ENCODE results near the gene CBX3. TPM values are rescaled to one million over a fixed set of nuclear protein-coding genes. Genes with fewer than 3 reads are reported as not detected.
A peak's percentile ranks its signal among the peaks of the same experiment; 100 is the strongest.
"Not testable (repeated sequence)": the region's sequence is repeated elsewhere in the genome, so short reads cannot be mapped to it uniquely, and the experiment has no call there.

CBX3 gene
- total RNA-seq, 1 donor from 2014 or later, result 183 TPM

DNA sequence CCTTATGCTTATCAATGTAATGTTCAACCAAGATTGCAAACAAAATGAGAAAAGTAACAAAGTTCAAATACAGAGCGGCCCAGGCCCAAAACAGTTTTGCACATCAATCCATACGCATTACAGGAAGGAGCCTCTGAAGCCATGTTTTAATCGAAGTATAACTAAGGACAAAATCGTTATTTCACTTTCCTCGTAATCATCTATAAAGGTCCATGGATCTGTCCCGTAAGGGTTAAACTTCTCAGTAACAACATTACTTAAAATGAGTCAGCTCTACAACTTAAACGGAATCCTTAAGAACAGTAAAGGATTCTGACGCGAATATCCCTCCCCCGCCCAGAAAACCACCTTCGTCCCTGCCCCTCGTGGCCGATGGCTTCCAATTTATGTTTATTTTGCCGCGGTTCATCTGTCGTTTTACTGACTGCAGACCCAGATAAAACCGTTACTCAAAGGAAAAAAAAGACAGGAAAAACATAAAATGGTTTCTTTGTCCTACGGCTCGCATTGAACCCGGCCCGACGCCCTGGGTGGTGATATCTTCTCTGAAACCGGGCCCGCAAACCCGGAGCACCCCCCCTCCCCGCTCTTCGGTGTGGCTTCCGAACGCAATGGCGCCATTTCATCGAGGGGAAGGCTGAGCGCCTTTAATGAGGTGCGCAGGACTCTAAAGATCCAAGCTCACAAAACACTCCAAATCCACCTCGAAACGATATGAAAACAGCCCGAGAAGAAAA, 2.1 kb upstream of the CBX3 start:
- FAIRE-seq, result no peak
- no peak for DNase-seq (ENCODE audit: low spot score in 2 of 2)

DNA sequence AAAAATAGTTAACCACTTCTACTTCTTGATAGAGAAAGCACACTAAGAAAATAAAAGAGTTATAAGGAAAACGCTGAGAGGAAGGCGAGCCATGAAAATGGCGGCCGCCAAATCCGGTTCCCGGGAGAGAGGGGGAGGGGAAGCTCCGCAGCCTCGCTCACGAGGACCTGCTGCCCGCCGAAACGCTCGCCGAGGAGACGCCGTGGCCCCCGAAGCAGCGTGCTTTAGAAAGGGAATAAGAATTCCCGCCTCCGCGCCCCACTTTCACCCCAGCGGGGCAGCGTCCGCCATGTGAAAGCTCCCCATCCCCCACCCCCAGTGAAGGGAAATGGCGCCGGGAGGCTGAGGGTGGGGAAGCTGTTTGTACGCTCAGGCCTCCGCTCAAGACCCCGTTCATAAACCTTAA, 1.5 kb upstream of the CBX3 start:
- FAIRE-seq, result no peak

DNA sequence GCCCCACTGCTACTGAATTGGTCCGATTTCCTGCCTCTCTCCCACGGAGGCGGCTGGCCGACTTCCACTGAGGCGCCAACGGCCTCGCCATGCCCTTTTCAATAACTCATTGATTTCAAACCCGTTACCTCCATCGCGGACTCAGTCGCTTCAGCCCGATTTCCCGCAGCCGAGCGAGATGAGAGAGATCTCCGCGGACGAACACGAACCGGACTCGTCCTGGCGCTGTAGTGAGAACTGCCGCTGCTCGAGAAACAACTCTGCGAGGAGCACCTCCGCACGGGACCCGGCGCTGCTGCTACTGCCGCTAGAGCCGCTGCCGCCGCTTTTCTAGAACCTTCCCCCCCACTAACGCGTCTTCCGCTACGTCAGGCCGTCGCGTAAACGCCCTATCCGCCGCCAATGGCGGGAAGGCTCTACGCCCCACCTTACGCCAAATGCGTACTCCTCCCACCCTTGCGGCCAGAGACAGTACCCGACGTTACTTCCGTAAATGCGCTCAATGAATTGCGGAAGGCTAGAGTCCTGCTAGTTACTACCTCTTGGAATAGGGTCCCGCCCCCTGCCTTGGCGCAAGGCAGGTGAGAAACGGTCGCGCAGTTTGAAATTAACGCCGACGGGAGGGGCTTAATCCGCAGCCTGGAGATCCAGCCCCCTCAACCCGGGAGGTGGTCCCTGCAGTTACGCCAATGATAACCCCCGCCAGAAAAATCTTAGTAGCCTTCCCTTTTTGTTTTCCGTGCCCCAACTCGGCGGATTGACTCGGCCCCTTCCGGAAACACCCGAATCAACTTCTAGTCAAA, 900 bp upstream of the CBX3 start, which contains the start of gene HNRNPA2B1:
Gene HNRNPA2B1 (minus strand): TSS at position 303 of the 803 bp plus-strand sequence. CDS start 169 bp downstream, at position 134.
- peak; percentile 83 for FAIRE-seq
- peak; percentile 75 to 83 for DNase-seq (ENCODE audit: low spot score in 2 of 2)

More for the DNA sequence above, 1.5 kb upstream of the CBX3 start:
- peak in 1 of 2 donors; percentile 18 for DNase-seq (ENCODE audit: low spot score in 2 of 2)

DNA sequence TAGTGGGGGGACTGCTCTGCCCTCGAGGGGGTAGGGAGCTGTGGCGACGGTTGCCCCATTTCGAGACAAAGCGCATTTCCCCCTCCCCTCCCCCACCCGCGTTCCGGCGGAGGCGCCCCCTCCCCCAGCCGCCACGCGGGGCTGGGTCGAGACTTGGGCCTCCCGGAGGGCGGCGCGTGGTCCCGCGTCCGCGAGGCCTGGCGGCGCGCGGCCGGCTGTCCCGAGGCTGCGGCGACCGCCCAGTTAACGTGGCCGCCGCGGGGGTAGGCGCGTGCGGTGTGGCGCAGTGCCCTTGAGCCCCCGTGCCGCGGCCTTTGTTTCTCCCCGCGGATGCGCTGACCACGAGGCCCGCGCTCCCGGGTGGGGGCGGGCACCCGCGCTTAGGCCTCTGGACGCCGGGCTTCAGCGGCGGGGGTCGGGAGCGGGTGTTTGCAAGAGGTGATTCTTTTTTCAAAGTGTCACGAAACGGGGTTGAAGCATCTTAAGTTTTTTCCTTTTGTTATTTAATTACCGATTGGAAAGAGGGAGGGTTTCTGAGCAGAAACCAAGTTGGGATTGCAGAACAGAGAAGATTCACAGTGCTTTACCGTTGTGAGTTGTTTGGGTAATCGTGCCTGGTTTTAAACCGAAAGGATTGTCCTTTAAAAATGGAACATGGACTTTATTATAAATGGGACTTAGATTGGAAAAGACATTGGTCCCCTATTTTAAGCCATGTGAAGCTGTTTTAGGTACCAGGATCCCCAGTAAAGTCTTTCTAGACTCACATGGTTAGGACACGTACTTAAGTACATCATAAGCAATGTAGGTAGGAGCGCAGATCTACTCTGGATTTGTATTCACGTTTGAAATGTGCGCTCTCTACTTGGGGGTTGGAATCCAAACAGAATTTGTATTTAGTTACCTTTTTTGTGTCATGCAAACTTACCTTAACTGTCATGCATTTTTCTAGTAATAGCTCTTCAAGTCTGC, 760 bp downstream of the CBX3 start:
- DNase-seq (ENCODE audit: low spot score in 2 of 2) (peak; percentile 60 to 72), FAIRE-seq (no peak)

DNA sequence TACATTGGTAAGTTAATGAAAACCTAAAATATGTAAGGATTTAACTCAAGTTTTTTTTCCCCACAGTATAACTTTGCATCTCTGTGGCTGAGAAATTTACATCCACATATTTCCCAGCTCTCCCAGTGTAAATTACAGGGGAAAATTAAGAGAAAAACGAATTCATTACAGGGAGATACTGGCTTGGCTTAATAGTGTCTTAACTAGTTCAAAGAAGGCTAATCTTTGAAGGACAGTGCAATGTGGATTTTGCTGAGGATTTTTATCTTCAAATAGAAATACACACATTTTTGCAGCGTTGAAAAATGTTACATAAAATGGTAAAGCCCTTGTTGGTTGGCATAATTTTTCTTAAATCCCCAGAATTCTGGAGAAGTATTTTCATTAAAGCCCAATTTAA, 1.5 kb downstream of the CBX3 start:
- no peak for FAIRE-seq

DNA sequence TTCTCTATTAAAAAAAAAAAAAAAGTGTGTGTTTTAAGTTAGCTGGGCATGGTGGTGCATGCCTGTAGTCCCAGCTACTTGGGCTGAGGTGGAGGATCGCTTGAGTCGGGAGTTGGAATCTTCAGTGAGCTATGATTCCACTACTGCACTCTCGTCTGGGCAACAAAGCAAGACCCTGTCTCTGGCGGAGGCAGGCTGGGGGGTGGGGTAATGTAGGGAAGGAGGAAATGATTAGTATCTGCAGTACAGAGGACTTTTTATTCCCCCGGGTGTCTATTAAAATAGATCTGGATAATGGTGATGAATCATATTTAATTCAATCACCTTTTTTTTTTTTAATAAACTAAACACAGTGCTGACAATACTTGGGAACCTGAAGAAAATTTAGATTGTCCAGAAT, 6.5 kb downstream of the CBX3 start:
- DNase-seq (ENCODE audit: low spot score in 2 of 2) (no peak), FAIRE-seq (no peak)

More for the DNA sequence above, 1.5 kb downstream of the CBX3 start:
- DNase-seq (ENCODE audit: low spot score in 2 of 2), result no peak

DNA sequence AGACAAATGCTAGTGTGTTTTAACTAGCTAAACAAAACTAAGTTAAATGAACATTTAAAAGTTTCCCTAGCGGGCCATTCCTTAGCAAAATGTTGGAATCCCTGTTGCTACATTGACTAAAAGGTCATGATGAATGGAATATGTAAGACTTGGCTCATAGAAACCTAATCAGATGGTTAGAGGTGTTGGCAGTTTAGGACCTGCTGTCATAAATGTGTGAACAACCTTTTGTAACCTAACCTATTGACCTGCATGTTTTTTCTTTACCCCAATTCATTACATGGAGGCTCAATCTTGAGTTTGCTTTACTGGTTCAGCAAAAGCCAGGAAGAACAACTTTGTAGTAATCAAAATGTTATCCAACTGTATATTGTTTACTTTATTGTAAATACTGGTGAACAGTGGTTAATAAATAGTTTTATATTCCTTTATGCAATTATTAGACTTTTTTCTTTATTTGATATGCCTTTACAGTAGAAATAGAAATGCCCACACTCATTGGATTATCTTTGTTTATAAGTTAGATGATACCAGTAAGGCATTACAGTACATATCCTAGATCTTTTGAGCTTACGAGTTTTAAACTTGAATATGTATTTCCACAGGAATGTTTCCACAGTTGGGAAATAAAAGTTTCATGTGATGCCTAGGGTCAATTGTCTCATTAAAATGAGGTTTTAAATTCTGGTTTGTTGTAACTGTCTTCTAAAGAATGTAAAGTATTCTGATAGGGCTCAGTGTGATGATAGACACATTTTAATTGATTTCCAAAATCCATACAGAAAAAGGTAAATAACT, 11.6 kb downstream of the CBX3 start:
- FAIRE-seq, result no peak
- DNase-seq (ENCODE audit: low spot score in 2 of 2), result no peak

DNA sequence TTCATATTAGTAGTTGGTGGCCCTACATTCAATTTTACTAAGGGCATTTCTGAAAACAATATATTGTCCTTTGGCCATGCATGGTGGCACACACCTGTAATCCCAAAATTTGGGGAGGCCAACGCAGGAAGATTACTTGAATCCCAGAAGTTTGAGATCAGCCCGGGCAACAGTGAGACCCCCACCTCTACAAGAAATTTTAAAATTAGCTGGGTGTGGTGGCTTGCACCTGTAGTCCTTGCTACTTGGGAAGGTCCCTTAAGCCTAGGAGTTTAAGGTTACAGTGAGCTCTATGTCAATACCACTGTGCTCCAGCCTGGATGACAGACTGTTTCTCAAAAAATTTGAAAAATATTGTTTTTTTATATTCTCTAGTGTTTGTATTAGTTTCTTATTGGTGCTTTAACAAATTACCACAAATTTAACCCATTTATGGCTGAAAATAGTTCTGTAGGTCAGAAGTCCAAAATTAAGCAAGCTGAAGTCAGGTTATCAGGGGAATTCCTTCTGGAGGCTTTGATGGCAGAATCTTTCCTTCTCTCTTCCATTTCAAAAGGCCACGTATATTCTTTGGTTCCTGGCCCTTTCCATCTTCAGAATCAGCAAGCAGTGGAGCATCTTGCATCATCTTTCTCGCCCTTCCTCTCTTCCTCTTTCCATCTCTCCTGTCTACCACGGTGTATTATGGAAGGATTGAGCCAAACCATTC, 12.4 kb downstream of the CBX3 start:
- no peak for DNase-seq (ENCODE audit: low spot score in 2 of 2)
- no peak for FAIRE-seq

DNA sequence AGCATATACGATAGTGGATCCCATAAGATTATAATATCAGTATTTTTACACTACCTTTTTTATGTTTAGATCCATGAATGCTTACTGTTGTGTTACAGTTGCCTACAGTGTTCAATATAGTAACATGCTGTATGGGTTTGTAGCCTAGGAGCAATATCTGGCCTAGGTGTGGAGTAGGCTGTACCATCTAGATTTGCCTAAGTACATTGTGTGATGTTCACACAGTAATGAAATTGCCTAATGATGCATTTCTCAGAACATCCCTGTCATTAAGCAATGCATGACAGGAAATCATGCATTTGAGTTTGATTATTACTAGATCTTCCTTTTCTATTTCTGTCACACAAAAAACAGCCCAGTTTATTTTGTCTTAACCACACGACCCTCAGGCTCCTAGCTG, 14.5 kb downstream of the CBX3 start:
- no peak for FAIRE-seq
- no peak for DNase-seq (ENCODE audit: low spot score in 2 of 2)

DNA sequence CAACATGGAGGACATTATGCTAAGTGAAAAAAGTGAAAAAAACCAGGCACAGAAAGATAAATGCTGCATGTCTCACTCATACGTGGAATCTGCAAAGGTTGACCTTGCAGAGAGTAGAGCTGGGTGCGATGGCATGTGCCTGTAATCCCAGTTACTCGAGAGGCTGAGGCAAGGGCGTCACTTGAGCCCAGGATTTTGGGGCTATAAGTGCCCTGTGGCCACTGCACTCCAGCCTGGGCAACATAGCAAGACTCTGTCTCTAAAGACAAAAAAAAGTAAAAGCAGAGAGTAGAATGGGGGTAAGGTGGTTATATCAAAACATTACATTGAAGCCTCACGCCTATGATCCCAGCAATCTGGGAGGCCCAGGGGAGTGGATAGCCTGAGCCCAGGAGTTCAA, 22.8 kb downstream of the CBX3 start:
- FAIRE-seq (no peak), DNase-seq (ENCODE audit: low spot score in 2 of 2) (no peak)

DNA sequence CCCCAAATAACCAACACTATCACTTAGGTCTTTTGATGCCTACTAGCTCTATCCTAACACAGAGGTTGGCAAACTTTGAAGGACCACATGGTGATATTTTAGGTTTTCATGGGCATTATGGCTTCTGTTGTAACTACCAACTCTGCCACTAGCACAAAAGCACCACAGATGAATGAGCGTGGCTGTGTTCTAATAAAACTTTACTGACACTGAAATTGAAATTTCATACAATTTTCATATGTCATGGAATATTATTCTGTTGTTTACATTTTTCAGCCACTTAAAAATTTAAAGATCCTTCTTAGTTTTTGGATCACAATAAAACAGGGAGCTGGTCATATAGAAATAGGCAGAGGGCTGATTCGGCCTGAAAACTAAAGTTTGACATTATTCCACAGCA, 26.4 kb downstream of the CBX3 start:
- DNase-seq (ENCODE audit: low spot score in 2 of 2) (no peak), FAIRE-seq (no peak)

DNA sequence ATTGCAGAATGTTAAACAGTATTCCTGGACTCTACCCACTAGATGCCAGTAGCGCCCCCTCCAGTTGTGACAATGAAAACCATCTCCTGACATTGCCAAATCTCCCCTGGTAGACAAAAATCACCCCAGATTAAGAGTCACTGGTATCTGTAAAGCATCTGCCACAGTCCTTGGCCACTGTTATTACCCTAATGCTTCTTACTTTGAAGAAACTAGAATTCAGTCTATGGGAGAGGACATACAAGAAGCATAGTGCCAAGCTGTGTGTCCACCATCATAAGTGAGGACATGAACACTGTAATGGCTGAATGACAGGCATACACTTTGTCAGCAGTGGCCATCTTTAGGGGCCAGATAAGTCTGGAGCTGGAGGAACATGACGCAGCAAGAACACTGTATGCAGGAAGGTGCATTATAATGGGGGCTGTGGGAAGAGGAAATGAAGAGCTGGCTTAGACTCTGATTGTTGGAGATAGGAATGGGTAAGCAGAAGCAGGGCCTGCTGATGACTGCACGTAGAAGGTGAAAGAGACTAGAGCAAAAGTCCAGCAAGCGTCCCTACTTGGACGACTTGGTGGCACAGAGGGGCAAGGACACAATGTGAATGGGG, 32.5 kb downstream of the CBX3 start:
- FAIRE-seq (no peak), DNase-seq (ENCODE audit: low spot score in 2 of 2) (no peak)

DNA sequence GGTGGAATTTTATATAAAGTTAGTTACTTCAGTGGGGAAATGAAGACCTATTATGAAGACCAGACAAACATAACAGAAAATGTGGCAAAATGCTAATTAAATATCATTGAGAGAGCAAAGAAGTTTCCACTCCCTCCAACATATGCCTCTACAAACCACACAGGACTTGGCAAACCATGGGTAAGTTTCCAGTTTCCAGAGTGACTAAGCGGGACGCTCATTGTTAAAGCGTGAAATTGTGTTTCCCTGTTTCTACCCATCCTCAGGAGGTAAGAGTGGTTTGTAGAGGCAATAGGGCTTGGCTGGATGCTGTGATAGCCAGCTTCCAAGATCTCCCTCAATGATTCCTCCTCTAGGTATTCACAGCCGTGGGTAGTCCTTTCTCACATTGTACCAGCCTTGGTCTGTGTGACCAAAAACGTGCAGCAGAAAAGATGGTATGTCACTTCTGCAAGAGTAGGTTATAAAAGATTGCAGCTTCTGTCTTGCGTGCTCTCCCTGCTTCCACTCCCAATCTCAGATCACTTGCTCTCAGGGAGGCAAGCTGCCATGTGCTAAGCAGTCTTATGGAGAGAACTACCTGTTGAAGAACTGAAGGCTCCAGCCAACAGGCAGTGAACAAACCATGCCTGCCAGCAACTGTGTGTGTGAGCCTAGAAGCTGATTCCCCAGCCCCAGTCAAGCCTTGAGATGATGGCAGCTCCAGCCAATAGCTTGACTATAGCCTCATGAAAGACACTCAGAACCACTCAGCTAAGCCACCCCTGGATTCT, 35.7 kb downstream of the CBX3 start:
- DNase-seq (ENCODE audit: low spot score in 2 of 2) (no peak), FAIRE-seq (no peak)

DNA sequence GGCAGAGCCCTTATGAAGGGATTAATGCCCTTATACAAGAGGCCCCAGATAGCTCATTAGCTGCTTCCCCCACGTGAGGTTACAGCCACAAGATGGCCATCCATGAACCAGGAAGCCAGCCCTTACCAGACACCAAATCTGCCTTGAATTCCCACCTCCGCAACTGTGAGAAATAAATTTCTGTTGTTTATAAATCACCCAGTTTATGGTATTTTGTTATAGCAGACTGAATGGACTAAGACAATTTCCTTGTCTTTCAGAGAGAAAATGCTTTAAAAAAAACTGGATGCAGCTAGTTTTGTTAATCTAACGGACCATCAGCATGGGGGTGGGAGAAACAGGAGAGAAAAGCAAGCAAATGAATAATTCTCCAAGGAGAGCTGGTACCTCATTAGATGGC, 36.5 kb downstream of the CBX3 start:
- DNase-seq (ENCODE audit: low spot score in 2 of 2), result no peak
- FAIRE-seq, result no peak

DNA sequence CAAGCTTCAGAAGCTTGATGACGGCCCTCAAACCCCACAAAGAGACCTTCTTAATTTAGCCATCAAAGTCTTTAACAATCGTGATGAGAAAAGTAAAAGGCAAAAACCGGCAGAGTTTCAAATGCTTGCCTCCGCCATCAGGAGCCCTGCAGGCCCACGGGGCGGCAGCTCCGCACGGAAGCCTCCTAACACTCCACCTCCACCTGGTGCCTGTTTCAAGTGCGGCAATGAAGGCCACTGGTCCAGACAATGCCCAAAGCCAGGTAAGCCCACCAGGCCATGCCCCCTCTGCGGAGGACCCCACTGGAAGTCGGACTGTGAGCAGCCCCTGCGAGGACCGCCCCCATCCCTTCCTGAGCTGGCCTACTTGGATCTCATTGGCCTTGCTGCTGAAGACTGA, 43.6 kb downstream of the CBX3 start:
- DNase-seq (ENCODE audit: low spot score in 2 of 2) (no peak), FAIRE-seq (no peak)

DNA sequence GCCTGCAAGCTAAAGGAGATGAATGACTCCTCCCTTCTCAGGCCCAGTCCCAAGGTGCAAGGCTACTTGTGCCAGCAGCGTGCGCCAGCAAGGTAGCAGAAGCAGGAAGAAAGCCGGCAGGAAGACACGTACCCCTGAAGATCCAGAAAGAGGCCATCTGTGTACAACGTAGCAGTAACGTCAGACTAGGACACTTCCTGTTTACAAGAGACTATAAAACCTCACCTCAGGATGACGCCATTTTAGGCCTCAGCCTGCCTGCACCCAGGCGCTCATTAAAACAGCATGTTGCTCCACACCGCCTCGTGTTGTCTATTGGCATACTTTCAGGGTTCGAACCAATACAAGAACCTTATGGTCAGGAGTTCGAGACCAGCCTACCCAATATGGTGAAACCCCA, 48.7 kb downstream of the CBX3 start:
- FAIRE-seq (no peak), DNase-seq (ENCODE audit: low spot score in 2 of 2) (no peak)

DNA sequence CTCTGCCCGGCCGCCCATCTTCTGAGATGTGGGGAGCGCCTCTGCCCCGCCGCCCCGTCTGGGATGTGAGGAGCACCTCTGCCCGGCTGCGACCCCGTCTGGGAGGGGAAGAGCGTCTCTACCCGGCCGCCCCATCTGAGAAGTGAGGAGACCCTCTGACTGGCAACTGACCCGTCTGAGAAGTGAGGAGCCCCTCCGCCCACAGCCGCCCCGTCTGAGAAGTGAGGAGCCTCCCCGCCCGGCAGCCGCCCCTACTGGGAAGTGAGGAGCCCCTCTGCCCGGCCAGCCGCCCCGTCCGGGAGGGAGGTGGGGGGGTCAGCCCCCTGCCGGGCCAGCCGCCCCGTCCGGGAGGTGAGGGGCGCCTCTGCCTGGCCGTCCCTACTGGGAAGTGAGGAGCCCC, 60.3 kb downstream of the CBX3 start:
- not testable (repeated sequence) for FAIRE-seq; DNase-seq (ENCODE audit: low spot score in 2 of 2)

All from frontal cortex (tissue), 4 donors.